HepG2 (cell line): Measurements from ENCODE around the gene MRO. TPM values are rescaled to one million over a fixed set of nuclear protein-coding genes. Genes with fewer than 3 reads are reported as not detected.

Experiments used
- ATAC-seq: fragments of 200-7000 bp; cut with Tn5 transposase; 3 replicates; pipeline ENCODE4 v1.9.1; 2020; ENCODE audit warnings: mild to moderate bottlenecking, moderate library complexity
- BruUV-seq: library from RNA; stranded (reverse); fragments of 400-500 nt; replicated peaks from 2 replicates; lab custom pipeline; 2021; lab: Mats Ljungman, UMichigan
- CTCF ChIA-PET: fragments of 300-600 bp; formaldehyde crosslinking; extraction: SDS; loops from one replicate; lab custom pipeline; 2021; ENCODE audit warnings: low total read pairs, inconsistent platforms, low intra/inter-chr PET ratio; lab: Yijun Ruan, JAX
- POLR2A ChIA-PET: fragments of 350-600 bp; sonication (Branson Sonifier 250); formaldehyde crosslinking; loops from one replicate; lab custom pipeline; 2020; ENCODE audit warnings: antibody characterized with exemption, inconsistent platforms; lab: Yijun Ruan, JAX
- DNase-seq: peaks from one replicate; pipeline ENCODE4 v3.0.0-alpha.2; 2015; ENCODE audit warnings: low spot score
- FAIRE-seq: peaks from 3 replicates; lab custom pipeline; 2011; peaks lifted over from hg19 to GRCh38; lab: Jason Lieb, UNC
- H2AFZ ChIP-seq: one replicate; pipeline ENCODE4 v1.6.1; 2011; ENCODE audit warnings: low read length, inconsistent platforms
- H3K27ac ChIP-seq: fragments of 300-600 bp; 3 replicates; pipeline ENCODE4 v1.8.0; 2011; ENCODE audit warnings: mixed run types, mild to moderate bottlenecking, mixed read lengths, low read length, inconsistent platforms; ENCODE audit not compliant: insufficient read depth; ENCODE audit errors: extremely low read length
- H3K27me3 ChIP-seq, 2 experiments: fragments of 200-600 bp in 1 of 2; 2 replicates in 1 of 2; 3 replicates in 1 of 2; pipeline versions ENCODE4 v1.6.0 to v1.8.0; 2011; ENCODE audit warnings: low read length in 2 of 2, mild to moderate bottlenecking in 2 of 2, moderate library complexity in 2 of 2, inconsistent platforms in 1 of 2; ENCODE audit not compliant: insufficient read depth in 2 of 2, control insufficient read depth in 1 of 2
- H3K36me3 ChIP-seq, 2 experiments: fragments of 200-600 bp in 1 of 2; replicated peaks in 1 of 2; 2 replicates in 1 of 2; 3 replicates in 1 of 2; pipeline versions ENCODE4 v1.5.1 to v1.8.0; 2011; ENCODE audit warnings: low read length in 2 of 2, inconsistent platforms in 1 of 2; ENCODE audit not compliant: insufficient read depth in 2 of 2, control insufficient read depth in 1 of 2
- H3K4me1 ChIP-seq: 2 replicates; pipeline ENCODE4 v1.5.1; 2012; ENCODE audit warnings: low read length, inconsistent platforms; ENCODE audit not compliant: insufficient read depth
- H3K4me2 ChIP-seq: 2 replicates; pipeline ENCODE4 v1.6.0; 2011; ENCODE audit warnings: low read depth, low read length, inconsistent platforms
- H3K4me3 ChIP-seq, 3 experiments: fragments of 200-600 bp in 1 of 3; sonication (generic), shearing (Covaris generic) in 1 of 3; replicated peaks in 1 of 3; 2 replicates each; pipeline ENCODE4 v1.5.1; 2011 to 2016; ENCODE audit warnings: low read length in 3 of 3, inconsistent platforms in 2 of 3, low read depth in 2 of 3, mild to moderate bottlenecking in 2 of 3, control low read depth in 1 of 3, mixed read lengths in 1 of 3; ENCODE audit not compliant: insufficient read depth in 1 of 3
- H3K79me2 ChIP-seq: one replicate; pipeline ENCODE4 v1.6.1; 2011; ENCODE audit warnings: low read length, inconsistent platforms; ENCODE audit not compliant: insufficient read depth
- H3K9ac ChIP-seq: 2 replicates; pipeline ENCODE4 v1.6.0; 2011; ENCODE audit warnings: mild to moderate bottlenecking, low read depth, low read length, inconsistent platforms; ENCODE audit not compliant: insufficient read depth
- H3K9me3 ChIP-seq: 2 replicates; pipeline ENCODE4 v1.5.1; 2012; ENCODE audit warnings: mild to moderate bottlenecking, low read length
- H4K20me1 ChIP-seq: 2 replicates; pipeline ENCODE4 v1.6.0; 2011; ENCODE audit warnings: inconsistent platforms, mild to moderate bottlenecking, low read length, moderate library complexity; ENCODE audit not compliant: insufficient read depth
- CEBPG ChIP-seq: IDR thresholded peaks from 2 replicates; pipeline ENCODE4 v1.6.1; 2016
- E2F1 ChIP-seq: sonication (generic); formaldehyde crosslinking; IDR thresholded peaks from 2 replicates; pipeline ENCODE4 v1.5.0; 2020; ENCODE audit warnings: missing genetic modification reagents
- ELF4 ChIP-seq: sonication (generic); formaldehyde crosslinking; IDR thresholded peaks from 2 replicates; pipeline ENCODE4 v1.5.0; 2020; ENCODE audit warnings: missing genetic modification reagents, mild to moderate bottlenecking, moderate library complexity, borderline replicate concordance
- ETS1 ChIP-seq: sonication (generic); formaldehyde crosslinking; IDR thresholded peaks from 2 replicates; pipeline ENCODE4 v1.4.0; 2020; ENCODE audit warnings: missing genetic modification reagents
- FOSL2 ChIP-seq: sonication (generic); formaldehyde crosslinking; IDR thresholded peaks from 2 replicates; pipeline ENCODE4 v1.4.0; 2020; ENCODE audit warnings: missing genetic modification reagents
- HNF4A ChIP-seq: sonication (generic); formaldehyde crosslinking; IDR thresholded peaks from 2 replicates; pipeline ENCODE4 v1.4.0; 2020; ENCODE audit warnings: missing genetic modification reagents
- KLF11 ChIP-seq: IDR thresholded peaks from 2 replicates; pipeline ENCODE4 v1.6.1; 2016; ENCODE audit warnings: missing compliant biosample characterization
- MAFK ChIP-seq, 2 experiments: IDR thresholded peaks in 1 of 2; conservative IDR thresholded peaks in 1 of 2; 2 replicates each; pipeline ENCODE4 v1.6.1; 2011; ENCODE audit warnings: improper control_type of control experiment in 2 of 2, low read length in 2 of 2
- MAZ ChIP-seq, 2 experiments: sonication (generic) in 1 of 2; formaldehyde crosslinking in 1 of 2; IDR thresholded peaks; 2 replicates each; pipeline versions ENCODE4 v1.5.0 to v1.6.1; 2012 to 2020; ENCODE audit warnings: low read depth in 2 of 2, mild to moderate bottlenecking in 2 of 2, borderline replicate concordance in 1 of 2, improper control_type of control experiment in 1 of 2, low read length in 1 of 2, missing genetic modification reagents in 1 of 2, moderate library complexity in 1 of 2
- MED8 ChIP-seq: sonication (generic); formaldehyde crosslinking; IDR thresholded peaks from 2 replicates; pipeline ENCODE4 v1.8.1; 2023; ENCODE audit warnings: mild to moderate bottlenecking, missing genetic modification reagents; ENCODE audit not compliant: insufficient replicate concordance
- ZFP36L1 ChIP-seq: sonication (generic); formaldehyde crosslinking; IDR thresholded peaks from 2 replicates; pipeline ENCODE4 v1.8.0; 2022; ENCODE audit warnings: mild to moderate bottlenecking, missing genetic modification reagents, moderate library complexity
- ZNF121 ChIP-seq: sonication (generic); formaldehyde crosslinking; IDR thresholded peaks from 2 replicates; pipeline ENCODE4 v1.5.0; 2020; ENCODE audit warnings: mild to moderate bottlenecking, missing genetic modification reagents
- ZNF142 ChIP-seq: sonication (generic); formaldehyde crosslinking; IDR thresholded peaks from 2 replicates; pipeline ENCODE4 v1.4.0; 2020; ENCODE audit warnings: missing genetic modification reagents
- ZNF282 ChIP-seq: fragments of 450-650 bp; IDR thresholded peaks from 2 replicates; pipeline ENCODE4 v1.6.1; 2018; ENCODE audit not compliant: partially characterized antibody
- WGBS: methylation state at CpG from one replicate; pipeline ENCODE4 v1.1.6; 2017; ENCODE audit warnings: low lambda C conversion rate; 5-methylcytosine and 5-hydroxymethylcytosine counted together
- in situ Hi-C: cut with HindIII; loops from 2 replicates; pipeline ENCODE4 v1.10.0; 2017; ENCODE audit warnings: low pct_unique_long_range_greater_than_20kb; ENCODE audit not compliant: extremely low pct_ligation_motif_present
- intact Hi-C: fragments of 100-400 bp; cut with micrococcal nuclease; formaldehyde crosslinking; loops from one replicate; pipeline ENCODE4 v1.10.0; 2022; ENCODE audit not compliant: unreplicated experiment
- polyA plus RNA-seq, 8 experiments: library from polyadenylated mRNA; depleted of rRNA in 3 of 8; stranded (reverse) in 7 of 8; unstranded in 1 of 8; fragments of >200 nt; fragmentation: Illumina TruSeq in 4 of 8; extraction: Trizol in 4 of 8; gene quantifications; 2 replicates each; pipeline versions ENCODE4 v1.2.1 to v1.2.3, GENCODE V29; 2011 to 2016; ENCODE audit warnings: low read depth in 4 of 8, missing spikeins in 1 of 8, mixed read lengths in 1 of 8; ENCODE audit not compliant: insufficient read depth in 1 of 8
- total RNA-seq, 5 experiments: library from RNA; depleted of rRNA; stranded (reverse); fragments of >200 nt; fragmentation: Illumina TruSeq; extraction: Trizol; gene quantifications; 2 replicates each; pipeline ENCODE4 v1.2.3, GENCODE V29; 2016; ENCODE audit warnings: low read depth in 1 of 5
- TF ChIP-seq, protein P1 (sequence below): sonication (generic); formaldehyde crosslinking; IDR thresholded peaks from 2 replicates; pipeline ENCODE4 v1.9.0; 2022; ENCODE audit warnings: low read depth, missing genetic modification reagents

The MRO gene
- total and polyA plus RNA-seq, 2 of the 13 experiments (the other 11 are each of a cell fraction or from before 2014, with no cell fraction given), result not detected

- ATAC-seq (peak; percentile 83), FAIRE-seq (no peak), DNase-seq (peak; percentile 51)
- H3K9me3 ChIP-seq, result no peaks in the 10 kb centered on the region
- no peak overlapping the region for H3K9ac ChIP-seq
- no peaks in the 10 kb centered on the region for H3K36me3 ChIP-seq
- intact Hi-C loops, result no loop called here
- CTCF ChIA-PET, result no interaction called here
- H2AFZ ChIP-seq, result no peak overlapping the region
- H3K27me3 ChIP-seq, result no peaks in the 10 kb centered on the region
- H3K79me2 ChIP-seq, result no peaks in the 10 kb centered on the region
- in situ Hi-C loops, result no loop called here
- peaks cover 23% of the 10 kb centered on the region for H3K4me1 ChIP-seq
- peak overlapping the region; percentile 68 for H3K4me2 ChIP-seq
- 5% methylated on average over 5 of the region's 6 CpGs for WGBS
- POLR2A ChIA-PET, result no interaction called here
- H4K20me1 ChIP-seq, result no peaks in the 10 kb centered on the region
- no peak overlapping the region for H3K27ac ChIP-seq
- no TSS peak for BruUV-seq
- H3K4me3 ChIP-seq, result peak overlapping the region in 2 of 3 experiments; percentile 0 to 33; a peak in 2 of 6 replicates
- TF ChIP-seq HNF4A (CRISPR knock-in tag), result no peak
- TF ChIP-seq KLF11 (CRISPR knock-in tag), result no peak
- no peak for TF ChIP-seq ZFP36L1
- no peak for TF ChIP-seq ZNF121 (CRISPR knock-in tag)
- TF ChIP-seq CEBPG (CRISPR knock-in tag), result peak; percentile 38; the same call in 1 of the 2 replicates
- no peak for TF ChIP-seq ETS1 (CRISPR knock-in tag)
- TF ChIP-seq MED8 (CRISPR knock-in tag), result no peak
- TF ChIP-seq ZNF282, result no peak
- TF ChIP-seq FOSL2 (CRISPR knock-in tag), result peak; percentile 25; the same call in 1 of the 2 replicates
- no peak for TF ChIP-seq ZNF142 (CRISPR knock-in tag)
- no peak for TF ChIP-seq ELF4
- TF ChIP-seq, protein P1, sequence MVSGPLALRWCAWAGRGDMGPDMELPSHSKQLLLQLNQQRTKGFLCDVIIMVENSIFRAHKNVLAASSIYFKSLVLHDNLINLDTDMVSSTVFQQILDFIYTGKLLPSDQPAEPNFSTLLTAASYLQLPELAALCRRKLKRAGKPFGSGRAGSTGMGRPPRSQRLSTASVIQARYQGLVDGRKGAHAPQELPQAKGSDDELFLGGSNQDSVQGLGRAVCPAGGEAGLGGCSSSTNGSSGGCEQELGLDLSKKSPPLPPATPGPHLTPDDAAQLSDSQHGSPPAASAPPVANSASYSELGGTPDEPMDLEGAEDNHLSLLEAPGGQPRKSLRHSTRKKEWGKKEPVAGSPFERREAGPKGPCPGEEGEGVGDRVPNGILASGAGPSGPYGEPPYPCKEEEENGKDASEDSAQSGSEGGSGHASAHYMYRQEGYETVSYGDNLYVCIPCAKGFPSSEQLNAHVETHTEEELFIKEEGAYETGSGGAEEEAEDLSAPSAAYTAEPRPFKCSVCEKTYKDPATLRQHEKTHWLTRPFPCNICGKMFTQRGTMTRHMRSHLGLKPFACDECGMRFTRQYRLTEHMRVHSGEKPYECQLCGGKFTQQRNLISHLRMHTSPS (CRISPR knock-in tag), result no peak
- peak; percentile 72 to 74 for TF ChIP-seq MAFK (conservative IDR thresholded peaks at IDR 0.05 in 1 of 2, IDR thresholded peaks at IDR 0.05 in 1 of 2; ENCODE audit: low read length in 2 of 2)
- TF ChIP-seq MAZ (IDR thresholded peaks at IDR 0.05; ENCODE audit: borderline replicate concordance, low read depth, low read length), result no peak
- TF ChIP-seq MAZ (CRISPR knock-in tag; IDR thresholded peaks at IDR 0.05; ENCODE audit: low read depth), result no peak
- TF ChIP-seq E2F1 (CRISPR knock-in tag), result no peak
These were observed 34.1 kb upstream of the MRO start for GRCh38 chr18:50853863-50854271.
